HUES6 (cell line): ENCODE measurements around the gene LMBRD2.

ENCODE experiments used
- H3K27ac ChIP-seq: 2 replicates; pipeline ENCODE4 v1.7.0; 2013; ENCODE audit warnings: low read depth, mild to moderate bottlenecking, low read length, inconsistent platforms
- H3K27me3 ChIP-seq: 2 replicates; pipeline ENCODE4 v1.6.1; 2013; ENCODE audit warnings: low read length; ENCODE audit not compliant: control insufficient read depth, insufficient read depth
- H3K36me3 ChIP-seq: 2 replicates; pipeline ENCODE4 v1.6.1; 2013; ENCODE audit warnings: low read length; ENCODE audit not compliant: control insufficient read depth, insufficient read depth
- H3K4me1 ChIP-seq: 2 replicates; pipeline ENCODE4 v1.6.1; 2013; ENCODE audit warnings: low read length; ENCODE audit not compliant: control insufficient read depth, insufficient read depth
- H3K4me3 ChIP-seq: 2 replicates; pipeline ENCODE4 v1.5.1; 2013; ENCODE audit warnings: low read depth, low read length
- H3K9ac ChIP-seq: one replicate; pipeline ENCODE4 v1.6.1; 2013; ENCODE audit warnings: mild to moderate bottlenecking, low read length
- H3K9me3 ChIP-seq: 2 replicates; pipeline ENCODE4 v1.6.1; 2013; ENCODE audit warnings: low read depth, low read length; ENCODE audit not compliant: control insufficient read depth, insufficient read depth

The LMBRD2 gene

DNA sequence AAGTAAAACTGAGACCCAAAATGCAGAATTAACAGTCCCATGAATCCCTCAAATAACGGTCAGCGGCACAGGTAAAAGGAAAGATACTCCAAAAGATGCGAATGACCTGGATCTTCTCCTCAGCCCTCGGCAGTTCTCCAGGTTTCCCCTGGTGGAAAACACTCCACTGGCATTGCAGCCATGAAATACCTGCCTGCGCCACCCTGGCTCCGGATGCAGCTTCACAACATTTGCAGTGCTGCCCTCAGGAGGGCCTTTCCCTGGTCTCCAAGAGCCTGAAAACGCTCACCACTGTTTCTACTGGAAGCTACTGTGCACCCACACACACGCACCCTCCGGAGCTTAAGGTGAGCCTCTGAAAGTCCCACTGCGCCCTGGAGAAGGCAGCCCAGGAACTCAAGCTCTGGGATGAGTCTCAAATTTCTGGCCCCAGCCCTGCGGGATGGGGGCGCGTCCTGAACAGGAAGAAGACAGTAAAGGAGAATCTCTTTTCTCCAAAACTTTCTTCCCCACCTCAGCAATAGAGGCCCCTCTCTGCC, 85.6 kb downstream of the LMBRD2 start:
- peak overlapping the region; percentile 76 for H3K4me3 ChIP-seq
- no peaks in the 10 kb centered on the region for H3K9me3 ChIP-seq
- H3K9ac ChIP-seq: peak overlapping the region; percentile 63
- no peak overlapping the region for H3K27ac ChIP-seq
- H3K27me3 ChIP-seq: peaks cover 11% of the 10 kb centered on the region
- H3K4me1 ChIP-seq: peaks cover 12% of the 10 kb centered on the region
- H3K36me3 ChIP-seq: no peaks in the 10 kb centered on the region

DNA sequence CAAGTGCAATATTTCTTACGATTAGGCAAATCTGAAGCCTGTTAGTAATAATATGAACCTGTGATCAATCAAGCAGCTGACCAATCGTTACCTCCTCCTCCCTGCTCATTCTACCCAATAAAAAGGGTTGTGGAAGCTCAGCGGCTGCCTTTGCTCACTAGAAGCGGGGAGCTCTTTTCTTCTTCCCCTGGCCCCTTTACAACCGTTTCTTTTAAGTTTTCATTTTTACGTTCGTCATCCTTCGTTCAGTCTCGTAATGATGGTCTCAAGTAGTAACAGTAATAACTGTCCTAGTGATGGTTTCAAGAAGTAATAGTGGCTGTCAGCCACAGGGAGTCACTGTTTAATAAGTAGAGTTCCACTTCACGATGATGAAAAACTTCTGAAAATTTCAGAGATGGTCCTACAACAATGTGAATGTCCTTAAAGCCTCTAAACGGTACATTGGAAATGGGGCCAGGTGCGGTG, 91.2 kb downstream of the LMBRD2 start:
- H3K9me3 ChIP-seq: no peaks in the 10 kb centered on the region
- no peak overlapping the region for H3K27ac ChIP-seq
- H3K9ac ChIP-seq: no peak overlapping the region

DNA sequence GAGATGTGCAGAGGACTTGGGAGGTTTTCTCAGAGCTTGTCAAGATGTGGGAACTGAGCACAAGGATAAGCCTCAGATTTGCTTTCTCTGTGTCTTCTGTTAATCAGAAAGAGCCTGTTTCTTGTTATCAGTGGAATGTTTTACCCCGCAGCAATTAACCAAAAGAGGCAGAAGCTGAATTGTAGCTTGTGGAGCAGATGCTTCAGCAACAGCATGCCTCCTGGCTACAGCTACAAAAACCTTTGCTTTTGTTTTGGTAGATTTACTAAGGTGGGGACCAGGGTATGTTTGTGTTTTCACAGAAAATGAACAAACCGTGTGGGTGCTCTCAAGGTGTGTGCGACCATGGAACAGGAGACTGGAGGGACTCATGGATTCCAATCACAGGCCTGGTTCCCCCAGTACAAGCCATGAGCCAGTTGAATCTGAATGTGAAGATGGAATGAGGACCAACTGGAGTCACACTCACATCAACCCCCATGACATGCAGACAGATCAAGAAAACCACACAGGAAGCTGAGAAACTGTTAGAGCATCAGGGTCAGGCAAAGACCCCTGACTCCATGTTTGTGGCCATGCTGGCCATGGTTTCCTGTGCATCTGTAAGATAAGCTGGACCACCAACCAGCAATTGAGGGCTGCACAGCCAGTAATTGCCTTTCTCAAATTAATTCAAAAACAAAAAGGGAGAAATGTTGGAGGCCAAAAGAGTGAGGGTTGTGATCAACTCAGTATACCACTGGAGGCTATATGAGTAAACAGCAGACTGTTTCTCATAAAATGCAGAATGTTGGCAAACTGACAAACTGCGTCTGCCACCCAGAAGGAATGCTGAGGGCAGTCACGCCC, 91.9 kb downstream of the LMBRD2 start:
- no peak overlapping the region for H3K27ac ChIP-seq
- no peak overlapping the region for H3K4me3 ChIP-seq
- H3K9ac ChIP-seq: no peak overlapping the region
- H3K9me3 ChIP-seq: no peaks in the 10 kb centered on the region
- H3K36me3 ChIP-seq: no peaks in the 10 kb centered on the region
- no peaks in the 10 kb centered on the region for H3K27me3 ChIP-seq
- no peaks in the 10 kb centered on the region for H3K4me1 ChIP-seq

More for the DNA sequence above, 91.2 kb downstream of the LMBRD2 start:
- peaks cover 6% of the 10 kb centered on the region for H3K27me3 ChIP-seq
- H3K4me3 ChIP-seq: no peak overlapping the region
- no peaks in the 10 kb centered on the region for H3K4me1 ChIP-seq
- no peaks in the 10 kb centered on the region for H3K36me3 ChIP-seq

DNA sequence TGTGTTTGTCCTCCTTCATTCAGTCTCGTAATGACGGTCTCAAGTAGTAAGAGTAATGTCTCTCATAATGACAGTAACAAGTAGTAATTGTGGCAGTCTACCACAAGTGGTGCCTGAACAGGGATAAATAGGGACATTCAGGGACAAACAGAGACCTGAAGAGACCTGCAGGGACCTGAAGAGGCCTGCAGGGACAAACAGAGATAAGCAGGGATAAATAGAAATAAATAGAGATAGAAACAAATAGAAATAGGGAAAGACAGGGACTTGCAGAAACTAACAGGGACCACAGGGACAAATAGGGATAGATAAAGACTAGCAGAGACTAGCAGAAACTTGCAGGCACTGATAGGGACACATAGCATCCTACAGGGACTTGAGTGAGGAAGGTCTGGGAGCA, 92.9 kb downstream of the LMBRD2 start:
- Histone ChIP-seq H3K36me3 (no peaks in the 10 kb centered on the region), H3K4me1 (no peaks in the 10 kb centered on the region), H3K27me3 (no peaks in the 10 kb centered on the region), H3K4me3 (no peak overlapping the region), H3K9ac (no peak overlapping the region), H3K27ac (no peak overlapping the region), H3K9me3 (no peaks in the 10 kb centered on the region)

DNA sequence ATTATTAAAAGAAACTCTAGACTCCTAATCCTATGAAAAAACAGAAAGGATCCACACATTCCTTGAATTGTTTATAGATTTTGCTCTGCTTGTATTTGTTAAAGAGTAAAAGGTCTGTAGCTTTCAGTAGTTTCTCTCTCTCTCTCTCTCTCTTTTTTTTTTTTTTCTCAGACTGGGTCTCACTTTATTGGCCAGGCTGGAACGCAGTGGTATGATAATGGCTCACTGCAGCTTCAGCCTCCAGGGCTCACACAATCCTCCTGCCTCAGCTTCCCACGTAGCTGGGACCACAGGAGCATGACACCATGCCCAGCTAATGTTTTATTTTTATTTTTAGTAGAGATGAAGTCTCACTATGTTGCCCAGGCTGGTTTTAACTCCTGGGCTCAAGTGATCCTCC, 94.3 kb downstream of the LMBRD2 start:
- no peaks in the 10 kb centered on the region for H3K4me1 ChIP-seq
- H3K9me3 ChIP-seq: no peaks in the 10 kb centered on the region
- H3K27me3 ChIP-seq: no peaks in the 10 kb centered on the region
- no peak overlapping the region for H3K27ac ChIP-seq
- H3K9ac ChIP-seq: no peak overlapping the region
- H3K4me3 ChIP-seq: no peak overlapping the region
- H3K36me3 ChIP-seq: no peaks in the 10 kb centered on the region

DNA sequence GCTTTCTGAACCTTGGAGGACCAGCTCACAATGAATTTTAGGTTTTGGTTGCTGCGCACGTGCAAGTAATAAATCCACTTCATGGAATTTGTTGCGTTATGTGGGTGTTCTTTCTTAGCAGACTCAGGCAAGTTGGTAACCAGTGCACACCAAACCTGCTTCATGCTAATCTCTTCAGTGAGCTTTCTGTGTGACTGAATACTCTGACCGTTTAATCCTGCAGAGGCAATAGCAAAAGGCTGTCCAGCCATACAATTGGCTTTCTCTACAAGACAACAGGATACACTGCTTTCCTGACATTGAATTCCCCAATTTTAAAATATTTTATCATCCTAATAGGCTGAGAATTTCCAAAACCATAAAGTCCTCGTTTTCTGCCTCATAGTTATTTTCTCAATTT, 95.3 kb downstream of the LMBRD2 start:
- no peak overlapping the region for H3K27ac ChIP-seq
- H3K9ac ChIP-seq: no peak overlapping the region
- no peaks in the 10 kb centered on the region for H3K9me3 ChIP-seq
- H3K36me3 ChIP-seq: no peaks in the 10 kb centered on the region
- no peaks in the 10 kb centered on the region for H3K4me1 ChIP-seq
- H3K27me3 ChIP-seq: no peaks in the 10 kb centered on the region
- H3K4me3 ChIP-seq: no peak overlapping the region

DNA sequence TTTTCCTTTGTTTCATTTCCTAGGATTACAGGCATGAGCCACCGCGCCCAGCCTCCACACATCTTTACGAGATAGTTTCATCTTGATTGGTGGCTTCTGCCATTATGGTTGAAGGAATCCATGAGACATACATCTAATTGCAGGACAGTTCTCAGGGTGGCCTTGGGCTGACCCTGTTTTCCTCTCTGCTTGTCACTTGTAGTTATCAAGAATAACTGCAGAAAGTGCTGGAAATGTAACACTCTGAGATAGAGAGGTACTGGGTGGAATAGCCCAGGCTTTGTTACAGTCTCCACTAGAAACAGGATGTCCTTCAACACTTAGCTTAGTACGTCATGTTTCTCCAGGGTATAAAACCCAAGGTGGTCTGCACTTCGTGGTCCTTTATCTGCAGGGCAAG, 95.7 kb downstream of the LMBRD2 start:
- Histone ChIP-seq H3K4me1 (no peaks in the 10 kb centered on the region), H3K9ac (no peak overlapping the region), H3K9me3 (no peaks in the 10 kb centered on the region), H3K36me3 (no peaks in the 10 kb centered on the region; the same call in 1 of the 2 replicates), H3K4me3 (no peak overlapping the region), H3K27me3 (no peaks in the 10 kb centered on the region), H3K27ac (no peak overlapping the region)

DNA sequence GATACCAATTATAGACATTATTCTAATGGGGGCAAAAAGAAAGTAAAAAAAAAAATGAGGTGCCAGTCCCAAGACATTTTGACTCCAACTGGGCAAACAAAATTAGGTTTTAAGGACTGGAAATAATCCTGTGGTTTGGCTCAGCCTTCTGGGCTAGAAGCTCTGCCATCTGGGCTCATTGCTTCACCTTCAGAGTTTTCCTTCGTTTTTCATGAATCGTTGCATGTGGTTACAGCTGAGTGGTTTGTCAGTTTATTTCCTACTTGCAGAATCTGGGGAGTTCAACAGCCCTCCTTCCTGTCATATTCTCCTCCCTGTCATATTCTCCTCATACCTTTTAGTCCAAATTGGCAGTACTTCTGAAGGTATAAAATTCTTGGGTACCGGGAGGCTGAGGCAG, 97.0 kb downstream of the LMBRD2 start:
- Histone ChIP-seq H3K36me3 (no peaks in the 10 kb centered on the region; the same call in 1 of the 2 replicates), H3K4me3 (no peak overlapping the region), H3K4me1 (no peaks in the 10 kb centered on the region), H3K27me3 (no peaks in the 10 kb centered on the region), H3K9me3 (no peaks in the 10 kb centered on the region), H3K9ac (no peak overlapping the region), H3K27ac (no peak overlapping the region)

DNA sequence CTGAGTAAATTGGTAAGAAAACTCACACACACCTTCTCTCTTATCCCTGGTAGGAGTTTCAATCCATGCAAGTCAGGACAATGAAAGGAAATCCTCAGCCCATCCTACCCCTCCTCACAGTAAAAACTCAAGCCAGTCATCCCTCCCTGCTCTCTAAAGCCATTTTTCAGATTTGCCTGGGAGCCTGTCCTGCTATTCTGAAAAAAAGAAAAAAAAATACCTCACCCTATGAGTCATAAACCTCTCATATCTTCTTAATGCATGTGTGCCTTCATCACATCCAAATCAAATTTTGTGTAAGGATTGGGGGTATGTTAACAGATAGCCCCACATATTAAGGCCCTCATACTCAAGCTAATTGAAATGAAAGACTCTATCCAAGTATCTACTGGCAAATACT, 99.1 kb downstream of the LMBRD2 start:
- Histone ChIP-seq H3K27ac (no peak overlapping the region), H3K27me3 (no peaks in the 10 kb centered on the region)

DNA sequence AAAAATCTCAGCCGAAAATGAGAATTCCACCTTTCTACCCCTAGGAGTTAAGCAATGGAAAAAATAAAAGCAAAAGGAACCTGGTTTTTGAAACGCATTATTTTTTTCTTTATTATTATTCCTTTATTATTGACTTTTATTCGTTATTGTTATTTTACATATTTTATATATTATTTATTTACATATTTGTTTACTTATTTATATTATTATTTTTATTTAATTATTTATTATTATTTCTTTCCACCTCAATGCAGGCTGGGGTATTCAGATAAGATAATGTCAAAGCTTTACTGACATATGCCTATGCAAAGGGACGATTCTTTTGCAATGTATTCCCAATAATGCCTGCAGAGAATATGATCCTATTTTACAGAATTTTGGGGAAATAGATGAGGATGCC, 101.7 kb downstream of the LMBRD2 start:
- no peak overlapping the region for H3K9ac ChIP-seq
- H3K4me3 ChIP-seq: no peak overlapping the region
- H3K4me1 ChIP-seq: no peaks in the 10 kb centered on the region
- H3K27me3 ChIP-seq: no peaks in the 10 kb centered on the region
- no peaks in the 10 kb centered on the region for H3K9me3 ChIP-seq
- H3K27ac ChIP-seq: no peak overlapping the region
- H3K36me3 ChIP-seq: no peaks in the 10 kb centered on the region; the same call in 1 of the 2 replicates

More for the DNA sequence above, 99.1 kb downstream of the LMBRD2 start:
- Histone ChIP-seq H3K4me3 (no peak overlapping the region), H3K36me3 (no peaks in the 10 kb centered on the region; the same call in 1 of the 2 replicates), H3K4me1 (no peaks in the 10 kb centered on the region), H3K9ac (no peak overlapping the region), H3K9me3 (no peaks in the 10 kb centered on the region)
